IMR-90 (cell line): ENCODE data around the gene CALR3. TPM values are rescaled to one million over a fixed set of nuclear protein-coding genes. Genes with fewer than 3 reads are reported as not detected.

Experiments used
- ATAC-seq: fragments of 200-7000 bp; cut with Tn5 transposase; 2 replicates; pipeline ENCODE4 v1.9.1; 2020; ENCODE audit warnings: low read depth, mild to moderate bottlenecking, moderate library complexity
- BruUV-seq: library from RNA; stranded (reverse); fragments of 400-500 nt; replicated peaks from 2 replicates; lab custom pipeline; 2021; lab: Mats Ljungman, UMichigan
- CTCF ChIA-PET: fragments of 300-600 bp; formaldehyde crosslinking; extraction: SDS; loops from one replicate; lab custom pipeline; 2021; ENCODE audit warnings: antibody characterized with exemption; lab: Yijun Ruan, JAX
- POLR2A ChIA-PET: fragments of 300-600 bp; sonication (Branson Sonifier 250); formaldehyde crosslinking; loops from one replicate; lab custom pipeline; 2022; ENCODE audit warnings: antibody characterized with exemption; ENCODE audit not compliant: unreplicated experiment; lab: Charles Lee
- DNase-seq: peaks from one replicate; pipeline ENCODE4 v3.0.0; 2013
- H2AFZ ChIP-seq: replicated peaks from 2 replicates; pipeline ENCODE3; 2013; ENCODE audit warnings: low read length, mild to moderate bottlenecking; ENCODE audit not compliant: poor library complexity
- H2AK5ac ChIP-seq: 2 replicates; pipeline ENCODE4 v1.6.1; 2013; ENCODE audit warnings: low read depth, low read length, inconsistent platforms
- H2AK9ac ChIP-seq: replicated peaks from 2 replicates; pipeline ENCODE3; 2013; ENCODE audit warnings: mild to moderate bottlenecking, low read depth, low read length, moderate library complexity; ENCODE audit not compliant: poor library complexity
- H2BK120ac ChIP-seq: 2 replicates; pipeline ENCODE4 v1.6.1; 2013; ENCODE audit warnings: low read depth, low read length, inconsistent platforms
- H2BK15ac ChIP-seq: 3 replicates; pipeline ENCODE4 v1.6.1; 2013; ENCODE audit warnings: low read depth, low read length, inconsistent platforms
- H2BK20ac ChIP-seq: 2 replicates; pipeline ENCODE4 v1.6.1; 2013; ENCODE audit warnings: low read depth, mild to moderate bottlenecking, inconsistent platforms, low read length, moderate library complexity
- H2BK5ac ChIP-seq: 2 replicates; pipeline ENCODE4 v1.6.1; 2013; ENCODE audit warnings: mild to moderate bottlenecking, low read depth, low read length, inconsistent platforms; ENCODE audit not compliant: poor library complexity, severe bottlenecking
- H3K14ac ChIP-seq: replicated peaks from 2 replicates; pipeline ENCODE4 v1.6.1; 2013; ENCODE audit warnings: low read depth, low read length, inconsistent platforms
- H3K18ac ChIP-seq: 2 replicates; pipeline ENCODE4 v1.6.1; 2013; ENCODE audit warnings: low read depth, low read length, control low read depth
- H3K23ac ChIP-seq: 2 replicates; pipeline ENCODE4 v1.6.1; 2013; ENCODE audit warnings: low read depth, low read length, inconsistent platforms
- H3K27ac ChIP-seq: 2 replicates; pipeline ENCODE4 v1.5.1; 2013; ENCODE audit warnings: mild to moderate bottlenecking, control low read depth, low read length; ENCODE audit not compliant: insufficient read depth
- H3K27me3 ChIP-seq: 2 replicates; pipeline ENCODE4 v1.6.1; 2013; ENCODE audit warnings: low read length; ENCODE audit not compliant: control insufficient read depth, insufficient read depth
- H3K36me3 ChIP-seq: 2 replicates; pipeline ENCODE4 v1.6.1; 2013; ENCODE audit warnings: low read length, mixed read lengths; ENCODE audit not compliant: control insufficient read depth, insufficient read depth
- H3K4ac ChIP-seq: 2 replicates; pipeline ENCODE4 v1.6.1; 2013; ENCODE audit warnings: low read depth, low read length, inconsistent platforms
- H3K4me1 ChIP-seq: 2 replicates; pipeline ENCODE4 v1.6.1; 2013; ENCODE audit warnings: low read length, mixed read lengths; ENCODE audit not compliant: control insufficient read depth, insufficient read depth
- H3K4me2 ChIP-seq: 2 replicates; pipeline ENCODE4 v1.6.1; 2013; ENCODE audit warnings: low read depth, mild to moderate bottlenecking, control low read depth, low read length, moderate library complexity
- H3K4me3 ChIP-seq: 2 replicates; pipeline ENCODE4 v1.5.1; 2013; ENCODE audit warnings: low read depth, mild to moderate bottlenecking, control low read depth, low read length, moderate library complexity; ENCODE audit not compliant: insufficient read depth
- H3K56ac ChIP-seq: 2 replicates; pipeline ENCODE4 v1.6.1; 2013; ENCODE audit warnings: low read length, inconsistent platforms; ENCODE audit not compliant: insufficient read depth; ENCODE audit errors: extremely low read depth
- H3K79me1 ChIP-seq, 2 experiments: 2 replicates each; pipeline ENCODE4 v1.6.1; 2013; ENCODE audit warnings: low read length in 2 of 2, inconsistent platforms in 1 of 2, low read depth in 1 of 2
- H3K9ac ChIP-seq: 2 replicates; pipeline ENCODE4 v1.6.1; 2013; ENCODE audit warnings: low read depth, low read length, control low read depth
- H3K9me1 ChIP-seq: 2 replicates; pipeline ENCODE4 v1.6.1; 2013; ENCODE audit warnings: low read length, inconsistent platforms; ENCODE audit not compliant: insufficient read depth
- H3K9me3 ChIP-seq: 2 replicates; pipeline ENCODE4 v1.6.1; 2013; ENCODE audit warnings: low read length; ENCODE audit not compliant: control insufficient read depth, insufficient read depth
- H4K20me1 ChIP-seq: 2 replicates; pipeline ENCODE4 v1.6.1; 2013; ENCODE audit warnings: low read length, inconsistent platforms; ENCODE audit not compliant: insufficient read depth
- H4K5ac ChIP-seq: 2 replicates; pipeline ENCODE4 v1.6.1; 2013; ENCODE audit warnings: mild to moderate bottlenecking, low read depth, low read length, control low read depth
- H4K8ac ChIP-seq, 2 experiments: 2 replicates each; pipeline ENCODE4 v1.6.1; 2013; ENCODE audit warnings: low read depth in 2 of 2, low read length in 2 of 2, control low read depth in 1 of 2, inconsistent platforms in 1 of 2
- H4K91ac ChIP-seq: 2 replicates; pipeline ENCODE4 v1.6.1; 2013; ENCODE audit warnings: low read depth, low read length, inconsistent platforms; ENCODE audit not compliant: insufficient read depth
- CHD1 ChIP-seq: IDR thresholded peaks from 2 replicates; pipeline ENCODE4 v1.6.1; 2012; ENCODE audit warnings: low read depth, low read length, improper control_type of control experiment
- MAZ ChIP-seq: IDR thresholded peaks from 2 replicates; pipeline ENCODE4 v1.6.1; 2012; ENCODE audit warnings: low read depth, mild to moderate bottlenecking, low read length, improper control_type of control experiment, moderate library complexity, borderline replicate concordance
- WGBS, 2 experiments: methylation state at CpG; one replicate each; pipeline versions ENCODE4 v1.1.5 to v1.1.7; 2013; ENCODE audit warnings: missing lambda C conversion rate in 2 of 2; ENCODE audit not compliant: insufficient read length in 1 of 2; ENCODE audit errors: extremely low coverage in 2 of 2; 5-methylcytosine and 5-hydroxymethylcytosine counted together
- dilution Hi-C: fragments of 300-500 bp; cut with HindIII; formaldehyde crosslinking; loops from one replicate; pipeline ENCODE4 v1.14.3; 2018; ENCODE audit warnings: low sequenced_read_pairs; ENCODE audit not compliant: unreplicated experiment
- in situ Hi-C: fragments of 300-500 bp; cut with MboI; formaldehyde crosslinking; loops from 3 replicates; pipeline ENCODE4 v1.14.3; 2019; ENCODE audit warnings: low sequenced_read_pairs, inconsistent platforms, mixed read lengths
- intact Hi-C: fragments of 100-400 bp; cut with micrococcal nuclease; formaldehyde crosslinking; loops from 2 replicates; pipeline ENCODE4 v1.10.0; 2022
- polyA plus RNA-seq, 3 experiments: library from polyadenylated mRNA; depleted of rRNA; stranded (reverse); fragments of >200 nt; gene quantifications; 2 replicates each; pipeline ENCODE4 v1.2.3, GENCODE V29; 2012; ENCODE audit warnings: low replicate concordance in 1 of 3
- total RNA-seq: library from RNA; depleted of rRNA; stranded (reverse); fragments of >200 nt; gene quantifications from 2 replicates; pipeline ENCODE4 v1.2.3, GENCODE V29; 2012

The CALR3 gene
- total and polyA plus RNA-seq, 2 of the 4 experiments (the other 2 are of a cell fraction) = not detected

GRCh38 chr19:16542910-16543472 is 47.0 kb upstream of the CALR3 start:
- DNase-seq = no peak
- no peaks in the 10 kb centered on the region for H3K27me3 ChIP-seq

More at GRCh38 chr19:16542910-16543472, 47.0 kb upstream of the CALR3 start:
- Histone ChIP-seq H4K8ac (peak overlapping the region; percentile 73 to 75), H3K4ac (peak overlapping the region; percentile 63), H2BK5ac (peak overlapping the region; percentile 62), H3K4me3 (peak overlapping the region; percentile 86), H4K91ac (peak overlapping the region; percentile 70), H2AFZ (peak overlapping the region; percentile 94), H3K9ac (peak overlapping the region; percentile 88), H3K9me3 (no peaks in the 10 kb centered on the region), H4K5ac (peak overlapping the region; percentile 31), H3K79me1 (peaks cover 17 to 63% of the 10 kb centered on the region in 2 experiments), H3K56ac (peak overlapping the region; percentile 59), H3K27ac (peak overlapping the region; percentile 77), H2BK120ac (no peak overlapping the region), H3K14ac (peak overlapping the region; percentile 78), H3K36me3 (peaks cover 15% of the 10 kb centered on the region), H2BK15ac (no peak overlapping the region; the same call in 2 of the 3 replicates), H4K20me1 (peaks cover 34% of the 10 kb centered on the region), H2BK20ac (no peak overlapping the region), H3K4me2 (peak overlapping the region; percentile 86), H3K23ac (peak overlapping the region; percentile 60; the same call in 1 of the 2 replicates), H2AK9ac (peak overlapping the region; percentile 96), H2AK5ac (peak overlapping the region; percentile 42), H3K18ac (no peak overlapping the region; the same call in 1 of the 2 replicates), H3K4me1 (peaks cover 2% of the 10 kb centered on the region), H3K9me1 (peaks cover 8% of the 10 kb centered on the region; the same call in 1 of the 2 replicates)
- TF ChIP-seq MAZ (no peak), CHD1 (no peak)
- in situ Hi-C loops (no loop called here), intact Hi-C loops (loop anchor here (2.0 kb wide), 2 partner anchors 86 to 108 kb away; partner anchors contain the start of gene MED26), dilution Hi-C loops (no loop called here)
- 0% methylated on average over 3 of the region's 15 CpGs; no CpG with 5 or more reads in 1 of the 2 experiments for WGBS, 2 experiments
- no peak for ATAC-seq
- ChIA-PET POLR2A (no interaction called here), CTCF (no interaction called here)
- TSS peak; percentile 87 for BruUV-seq
